CD8-positive, alpha-beta memory T cell (primary cell): ENCODE measurements around the gene ANKRD50. TPM values are rescaled to one million over a fixed set of nuclear protein-coding genes. Genes with fewer than 3 reads are reported as not detected.

Source experiments
- CTCF ChIA-PET: fragments of 350-600 bp; sonication (Branson Sonifier 250); formaldehyde crosslinking; loops from one replicate; lab custom pipeline; 2021; ENCODE audit warnings: antibody characterized with exemption; lab: Charles Lee
- POLR2A ChIA-PET: fragments of 350-600 bp; sonication (Branson Sonifier 250); formaldehyde crosslinking; loops from one replicate; lab custom pipeline; 2021; ENCODE audit warnings: antibody characterized with exemption; lab: Charles Lee
- DNase-seq, 5 donors: peaks; one replicate each; pipeline versions ENCODE4 v3.0.0 to v3.0.0-alpha.2; 2020 to 2022; ENCODE audit warnings: mixed read lengths in 1 of 5
- H3K27ac ChIP-seq: one replicate; pipeline ENCODE4 v1.7.0; 2013; ENCODE audit warnings: low read depth, mild to moderate bottlenecking, low read length, moderate library complexity
- H3K27me3 ChIP-seq: 2 replicates; pipeline ENCODE4 v1.7.0; 2013; ENCODE audit warnings: low read length, mild to moderate bottlenecking; ENCODE audit not compliant: insufficient read depth, poor library complexity, severe bottlenecking
- H3K36me3 ChIP-seq: 2 replicates; pipeline ENCODE4 v1.7.0; 2013; ENCODE audit warnings: mild to moderate bottlenecking, low read length, moderate library complexity; ENCODE audit not compliant: insufficient read depth
- H3K4me1 ChIP-seq: 2 replicates; pipeline ENCODE4 v1.7.0; 2013; ENCODE audit warnings: mild to moderate bottlenecking, low read length, moderate library complexity; ENCODE audit not compliant: insufficient read depth
- H3K4me3 ChIP-seq: 2 replicates; pipeline ENCODE4 v1.7.0; 2013; ENCODE audit warnings: mild to moderate bottlenecking, low read length
- H3K9me3 ChIP-seq: 2 replicates; pipeline ENCODE4 v1.7.0; 2013; ENCODE audit warnings: mild to moderate bottlenecking, low read length
- H3K27ac Mint-ChIP-seq, 8 donors: one replicate each; pipeline ENCODE4 v1.8.0; 2020 to 2021; ENCODE audit warnings: mixed read lengths in 8 of 8, mild to moderate bottlenecking in 6 of 8, inconsistent platforms in 3 of 8, moderate library complexity in 3 of 8
- H3K27me3 Mint-ChIP-seq, 2 donors: one replicate each; pipeline ENCODE4 v1.8.0; 2020 to 2021; ENCODE audit warnings: mixed read lengths in 2 of 2, mild to moderate bottlenecking in 1 of 2, moderate library complexity in 1 of 2
- H3K36me3 Mint-ChIP-seq, 3 donors: one replicate each; pipeline ENCODE4 v1.8.0; 2020 to 2021; ENCODE audit warnings: mixed read lengths in 3 of 3, inconsistent platforms in 1 of 3, mild to moderate bottlenecking in 1 of 3
- H3K4me1 Mint-ChIP-seq, 3 donors: one replicate each; pipeline ENCODE4 v1.8.0; 2020 to 2021; ENCODE audit warnings: mixed read lengths in 3 of 3, inconsistent platforms in 1 of 3, mild to moderate bottlenecking in 1 of 3
- H3K4me3 Mint-ChIP-seq, 7 donors: one replicate each; pipeline ENCODE4 v1.8.0; 2020 to 2021; ENCODE audit warnings: mixed read lengths in 7 of 7, mild to moderate bottlenecking in 6 of 7, moderate library complexity in 4 of 7, inconsistent platforms in 2 of 7
- H3K9me3 Mint-ChIP-seq, 5 donors: one replicate each; pipeline ENCODE4 v1.8.0; 2020 to 2022; ENCODE audit warnings: mixed read lengths in 5 of 5, mild to moderate bottlenecking in 3 of 5, moderate library complexity in 2 of 5, inconsistent platforms in 1 of 5
- polyA plus RNA-seq: library from polyadenylated mRNA; unstranded; fragments of 300-500 nt; fragmentation: Illumina TruSeq; gene quantifications from one replicate; pipeline ENCODE4 v1.2.3, GENCODE V29; 2021
- total RNA-seq, 2 experiments: library from RNA; stranded (reverse); gene quantifications; one replicate each; pipeline ENCODE4 v1.2.3, GENCODE V29; 2021

The ANKRD50 gene
- total and polyA plus RNA-seq, 3 experiments from 2014 or later, result 0.15 to 0.20 (median 0.16) TPM

DNA sequence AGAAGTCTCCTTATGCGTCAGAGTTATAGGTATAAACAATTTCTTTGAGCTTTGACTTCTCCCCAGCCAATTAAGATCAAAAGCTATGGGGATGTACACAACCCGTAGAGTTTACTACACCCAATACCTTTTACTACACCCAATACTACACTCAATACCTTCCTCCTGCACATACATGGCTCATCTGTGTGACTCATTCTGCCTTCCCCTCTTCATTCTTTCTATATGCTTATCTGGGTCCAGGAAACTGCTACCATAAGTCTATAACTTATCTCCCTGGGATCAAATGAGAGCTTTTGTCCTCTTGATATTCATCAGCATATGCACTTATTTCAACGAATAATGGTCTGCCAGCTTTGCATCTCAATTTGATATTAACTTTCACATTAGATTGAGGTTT is 28.2 kb downstream of the ANKRD50 start:
- Mint-ChIP-seq H3K4me3 (no peak overlapping the region), H3K9me3 (peaks cover 0 to 4% (median 0%) of the 10 kb centered on the region in 5 donors), H3K4me1 (no peaks in the 10 kb centered on the region), H3K36me3 (no peaks in the 10 kb centered on the region), H3K27ac (no peak overlapping the region), H3K27me3 (no peaks in the 10 kb centered on the region)
- POLR2A ChIA-PET, result no interaction called here
- H3K4me1 ChIP-seq, result no peaks in the 10 kb centered on the region
- no peak overlapping the region for H3K4me3 ChIP-seq
- H3K27ac ChIP-seq, result no peak overlapping the region
- H3K27me3 ChIP-seq, result no peaks in the 10 kb centered on the region
- CTCF ChIA-PET, result no interaction called here
- no peaks in the 10 kb centered on the region for H3K9me3 ChIP-seq
- no peaks in the 10 kb centered on the region for H3K36me3 ChIP-seq
- no peak for DNase-seq

GRCh38 chr4:124682384-124682783 is 30.1 kb downstream of the ANKRD50 start:
- no peak overlapping the region for H3K27ac Mint-ChIP-seq
- Histone ChIP-seq H3K4me3 (no peak overlapping the region), H3K9me3 (no peaks in the 10 kb centered on the region), H3K36me3 (no peaks in the 10 kb centered on the region), H3K27me3 (no peaks in the 10 kb centered on the region), H3K27ac (no peak overlapping the region), H3K4me1 (no peaks in the 10 kb centered on the region)
- H3K27me3 Mint-ChIP-seq, result no peaks in the 10 kb centered on the region
- peaks cover 0 to 2% (median 0%) of the 10 kb centered on the region in 5 donors for H3K9me3 Mint-ChIP-seq
- no peak for DNase-seq
- H3K36me3 Mint-ChIP-seq, result no peaks in the 10 kb centered on the region
- ChIA-PET POLR2A (no interaction called here), CTCF (no interaction called here)
- no peaks in the 10 kb centered on the region for H3K4me1 Mint-ChIP-seq
- H3K4me3 Mint-ChIP-seq, result no peak overlapping the region

GRCh38 chr4:124666496-124666895 is 46.0 kb downstream of the ANKRD50 start:
- no peaks in the 10 kb centered on the region for H3K27me3 Mint-ChIP-seq
- no peaks in the 10 kb centered on the region for H3K4me1 Mint-ChIP-seq
- no peaks in the 10 kb centered on the region for H3K27me3 ChIP-seq
- H3K9me3 ChIP-seq, result no peaks in the 10 kb centered on the region
- H3K4me1 ChIP-seq, result no peaks in the 10 kb centered on the region
- no peaks in the 10 kb centered on the region for H3K36me3 ChIP-seq
- no peak for DNase-seq
- H3K27ac Mint-ChIP-seq, result no peak overlapping the region
- H3K4me3 Mint-ChIP-seq, result no peak overlapping the region
- no peak overlapping the region for H3K4me3 ChIP-seq
- POLR2A ChIA-PET, result no interaction called here
- H3K36me3 Mint-ChIP-seq, result peaks cover 0 to 10% (median 0%) of the 10 kb centered on the region in 3 donors
- H3K9me3 Mint-ChIP-seq, result peaks cover 0 to 2% (median 0%) of the 10 kb centered on the region in 5 donors
- CTCF ChIA-PET, result no interaction called here
- no peak overlapping the region for H3K27ac ChIP-seq

GRCh38 chr4:124658795-124659194 is 53.7 kb downstream of the ANKRD50 start:
- Mint-ChIP-seq H3K27ac (no peak overlapping the region), H3K27me3 (no peaks in the 10 kb centered on the region), H3K4me1 (no peaks in the 10 kb centered on the region), H3K9me3 (peaks cover 0 to 8% (median 1%) of the 10 kb centered on the region in 5 donors), H3K36me3 (no peaks in the 10 kb centered on the region), H3K4me3 (no peak overlapping the region)
- DNase-seq, result no peak
- H3K27ac ChIP-seq, result no peak overlapping the region
- H3K4me1 ChIP-seq, result no peaks in the 10 kb centered on the region
- no peak overlapping the region for H3K4me3 ChIP-seq
- H3K36me3 ChIP-seq, result no peaks in the 10 kb centered on the region
- H3K9me3 ChIP-seq, result no peaks in the 10 kb centered on the region
- no peaks in the 10 kb centered on the region for H3K27me3 ChIP-seq
- ChIA-PET POLR2A (no interaction called here), CTCF (no interaction called here)

DNA sequence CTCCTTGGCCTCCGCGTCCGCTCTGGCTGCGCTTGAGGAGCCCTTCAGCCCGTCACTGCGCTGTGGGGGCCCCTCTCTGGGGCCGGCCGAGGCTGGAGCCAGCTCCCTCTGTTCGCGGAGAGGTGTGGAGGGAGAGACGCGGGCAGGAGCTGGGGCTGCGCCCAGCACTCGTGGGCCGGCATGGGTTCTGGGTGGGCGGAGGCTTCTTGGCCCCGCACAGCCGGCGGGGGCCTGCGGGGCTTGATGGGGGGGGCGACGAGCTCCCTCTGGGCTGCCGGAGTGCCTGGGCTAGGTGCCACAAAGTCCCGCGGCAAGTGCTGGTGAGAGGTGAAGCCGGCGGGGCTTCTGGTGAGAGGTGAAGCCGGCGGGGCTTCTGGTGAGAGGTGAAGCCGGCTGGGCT is 61.9 kb downstream of the ANKRD50 start:
- ChIA-PET CTCF (no interaction called here), POLR2A (no interaction called here)
- Histone ChIP-seq H3K36me3 (no peaks in the 10 kb centered on the region), H3K4me1 (no peaks in the 10 kb centered on the region), H3K9me3 (no peaks in the 10 kb centered on the region), H3K4me3 (no peak overlapping the region), H3K27me3 (no peaks in the 10 kb centered on the region), H3K27ac (no peak overlapping the region)
- H3K9me3 Mint-ChIP-seq, result peaks cover 0 to 8% (median 0%) of the 10 kb centered on the region in 5 donors
- no peaks in the 10 kb centered on the region for H3K4me1 Mint-ChIP-seq
- no peaks in the 10 kb centered on the region for H3K36me3 Mint-ChIP-seq
- H3K27ac Mint-ChIP-seq, result no peak overlapping the region
- no peaks in the 10 kb centered on the region for H3K27me3 Mint-ChIP-seq
- DNase-seq, result peak in 1 of 5 donors; percentile 39
- no peak overlapping the region for H3K4me3 Mint-ChIP-seq

DNA sequence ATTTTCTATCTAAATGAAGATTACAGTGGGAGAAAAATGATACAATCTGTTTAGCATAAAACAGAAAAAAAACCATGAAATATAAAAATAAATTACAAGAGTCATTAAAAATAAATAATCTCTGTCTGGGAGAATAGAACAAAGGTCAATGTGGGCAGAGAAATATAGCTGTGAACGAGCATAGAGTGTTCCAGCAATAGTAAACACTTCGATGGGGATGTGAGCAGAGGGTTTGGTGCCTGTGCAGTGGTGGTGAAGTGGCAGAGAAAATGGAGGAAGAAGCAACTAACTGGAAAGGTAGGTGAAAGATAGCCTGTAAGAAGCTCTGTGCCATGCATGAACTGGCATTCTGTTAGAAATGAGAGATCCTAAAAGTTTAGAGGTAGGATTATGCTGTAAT is 64.9 kb downstream of the ANKRD50 start:
- no peak overlapping the region for H3K27ac Mint-ChIP-seq
- Histone ChIP-seq H3K27me3 (no peaks in the 10 kb centered on the region), H3K4me1 (no peaks in the 10 kb centered on the region), H3K4me3 (no peak overlapping the region), H3K36me3 (no peaks in the 10 kb centered on the region), H3K27ac (no peak overlapping the region), H3K9me3 (no peaks in the 10 kb centered on the region)
- ChIA-PET CTCF (no interaction called here), POLR2A (no interaction called here)
- H3K4me1 Mint-ChIP-seq, result no peaks in the 10 kb centered on the region
- no peak for DNase-seq
- H3K27me3 Mint-ChIP-seq, result no peaks in the 10 kb centered on the region
- no peak overlapping the region for H3K4me3 Mint-ChIP-seq
- H3K9me3 Mint-ChIP-seq, result peaks cover 0 to 8% (median 0%) of the 10 kb centered on the region in 5 donors
- H3K36me3 Mint-ChIP-seq, result no peaks in the 10 kb centered on the region

GRCh38 chr4:124644621-124645020 is 67.9 kb downstream of the ANKRD50 start:
- no peak overlapping the region for H3K4me3 Mint-ChIP-seq
- ChIA-PET POLR2A (no interaction called here), CTCF (no interaction called here)
- H3K27ac Mint-ChIP-seq, result no peak overlapping the region
- Histone ChIP-seq H3K36me3 (no peaks in the 10 kb centered on the region), H3K4me3 (no peak overlapping the region), H3K4me1 (no peaks in the 10 kb centered on the region), H3K9me3 (no peaks in the 10 kb centered on the region), H3K27me3 (no peaks in the 10 kb centered on the region), H3K27ac (no peak overlapping the region)
- peaks cover 0 to 6% (median 0%) of the 10 kb centered on the region in 5 donors for H3K9me3 Mint-ChIP-seq
- H3K4me1 Mint-ChIP-seq, result no peaks in the 10 kb centered on the region
- DNase-seq, result no peak
- no peaks in the 10 kb centered on the region for H3K27me3 Mint-ChIP-seq
- no peaks in the 10 kb centered on the region for H3K36me3 Mint-ChIP-seq

- Mint-ChIP-seq H3K27ac (no peak overlapping the region), H3K36me3 (no peaks in the 10 kb centered on the region), H3K27me3 (no peaks in the 10 kb centered on the region), H3K4me3 (no peak overlapping the region), H3K4me1 (no peaks in the 10 kb centered on the region), H3K9me3 (peaks cover 0 to 11% (median 0%) of the 10 kb centered on the region in 5 donors)
- DNase-seq, result no peak
- POLR2A ChIA-PET, result no interaction called here
- CTCF ChIA-PET, result no interaction called here
- no peaks in the 10 kb centered on the region for H3K36me3 ChIP-seq
- H3K4me1 ChIP-seq, result no peaks in the 10 kb centered on the region
- H3K27ac ChIP-seq, result no peak overlapping the region
- no peaks in the 10 kb centered on the region for H3K27me3 ChIP-seq
- H3K4me3 ChIP-seq, result no peak overlapping the region
- no peaks in the 10 kb centered on the region for H3K9me3 ChIP-seq
Observed at GRCh38 chr4:124642846-124643245, 69.7 kb downstream of the ANKRD50 start.
